HAP-1 (cell line): ENCODE data around the gene LILRB2.
"Not testable (repeated sequence)": the region's sequence is repeated elsewhere in the genome, so short reads cannot be mapped to it uniquely, and the experiment has no call there.

Source experiments
- DNase-seq, 2 experiments: peaks; one replicate each; pipeline ENCODE4 v3.0.0-alpha.2; 2016 to 2020; ENCODE audit warnings: low spot score in 2 of 2
- H3K27me3 ChIP-seq: fragments of 250-450 bp; sonication (Bioruptor Pico); 2 replicates; pipeline ENCODE4 v1.5.1; 2020; ENCODE audit warnings: low read depth, mild to moderate bottlenecking, moderate library complexity
- H3K36me3 ChIP-seq: fragments of 250-450 bp; sonication (Bioruptor Pico); replicated peaks from 2 replicates; pipeline ENCODE4 v1.5.1; 2020; ENCODE audit warnings: mild to moderate bottlenecking
- H3K4me1 ChIP-seq: fragments of 250-450 bp; sonication (Bioruptor Pico); 2 replicates; pipeline ENCODE4 v1.5.1; 2020; ENCODE audit warnings: mild to moderate bottlenecking
- H3K4me3 ChIP-seq: fragments of 250-450 bp; sonication (Bioruptor Pico); 2 replicates; pipeline ENCODE4 v1.5.1; 2020; ENCODE audit warnings: mild to moderate bottlenecking, moderate library complexity
- H3K9me3 ChIP-seq: fragments of 250-450 bp; sonication (Bioruptor Pico); 2 replicates; pipeline ENCODE4 v1.5.1; 2020; ENCODE audit warnings: mild to moderate bottlenecking, moderate library complexity
- in situ Hi-C: fragments of 300-500 bp; cut with MboI; formaldehyde crosslinking; loops from 3 replicates; pipeline ENCODE4 v1.14.3; 2020; ENCODE audit warnings: low sequenced_read_pairs, inconsistent platforms, mixed read lengths

Gene LILRB2

GRCh38 chr19:54281007-54281728, at the start of gene LILRB2:
TSS of gene LILRB2 (minus strand) at chr19:54281110. CDS start at chr19:54280496, 614 bp downstream.
- no peaks in the 10 kb centered on the region for H3K4me1 ChIP-seq
- no peaks in the 10 kb centered on the region for H3K36me3 ChIP-seq
- no peak for DNase-seq
- peaks cover 6% of the 10 kb centered on the region; the same call in 1 of the 2 replicates for H3K27me3 ChIP-seq
- in situ Hi-C loops = no loop called here
- H3K4me3 ChIP-seq = no peak within 1 kb of the TSS
- H3K9me3 ChIP-seq = no peaks in the 10 kb centered on the region

GRCh38 chr19:54329476-54330165, 48.7 kb upstream of the LILRB2 start:
- Histone ChIP-seq H3K9me3 (no peaks in the 10 kb centered on the region), H3K4me1 (no peaks in the 10 kb centered on the region), H3K4me3 (no peak overlapping the region), H3K27me3 (no peaks in the 10 kb centered on the region), H3K36me3 (no peaks in the 10 kb centered on the region)
- DNase-seq = no peak
- in situ Hi-C loops = no loop called here

GRCh38 chr19:54328781-54329180, 47.9 kb upstream of the LILRB2 start:
- H3K4me3 ChIP-seq, H3K9me3 ChIP-seq, in situ Hi-C loops, DNase-seq, H3K36me3 ChIP-seq, H3K4me1 ChIP-seq, H3K27me3 ChIP-seq: not testable (repeated sequence)

- Histone ChIP-seq H3K4me1 (peaks cover 5% of the 10 kb centered on the region), H3K27me3 (no peaks in the 10 kb centered on the region), H3K9me3 (no peaks in the 10 kb centered on the region), H3K4me3 (no peak overlapping the region), H3K36me3 (no peaks in the 10 kb centered on the region)
- no peak for DNase-seq
- in situ Hi-C loops = no loop called here
Observed at GRCh38 chr19:54325631-54326030, 44.7 kb upstream of the LILRB2 start.

GRCh38 chr19:54325194-54325621, 44.3 kb upstream of the LILRB2 start:
- in situ Hi-C loops = no loop called here
- Histone ChIP-seq H3K36me3 (no peaks in the 10 kb centered on the region), H3K27me3 (no peaks in the 10 kb centered on the region), H3K4me1 (peaks cover 5% of the 10 kb centered on the region), H3K9me3 (no peaks in the 10 kb centered on the region), H3K4me3 (no peak overlapping the region)
- peak; percentile 34 to 60 for DNase-seq

- in situ Hi-C loops = no loop called here
- Histone ChIP-seq H3K9me3 (no peaks in the 10 kb centered on the region), H3K4me3 (no peak overlapping the region), H3K4me1 (peaks cover 5% of the 10 kb centered on the region), H3K36me3 (no peaks in the 10 kb centered on the region), H3K27me3 (no peaks in the 10 kb centered on the region)
- DNase-seq = peak in 1 of 2 experiments; percentile 7
Observed at GRCh38 chr19:54324071-54324470, 43.2 kb upstream of the LILRB2 start.

- H3K27me3 ChIP-seq, H3K36me3 ChIP-seq, H3K9me3 ChIP-seq, DNase-seq, in situ Hi-C loops, H3K4me1 ChIP-seq, H3K4me3 ChIP-seq: not testable (repeated sequence)
Observed at GRCh38 chr19:54322934-54323333, 42.0 kb upstream of the LILRB2 start.

GRCh38 chr19:54322295-54322694, 41.4 kb upstream of the LILRB2 start:
- in situ Hi-C loops, H3K27me3 ChIP-seq, H3K4me3 ChIP-seq, H3K9me3 ChIP-seq, H3K36me3 ChIP-seq, DNase-seq, H3K4me1 ChIP-seq: not testable (repeated sequence)

- peaks cover 5% of the 10 kb centered on the region for H3K4me1 ChIP-seq
- DNase-seq = no peak
- H3K9me3 ChIP-seq = no peaks in the 10 kb centered on the region
- H3K27me3 ChIP-seq = no peaks in the 10 kb centered on the region
- no peak overlapping the region for H3K4me3 ChIP-seq
- no peaks in the 10 kb centered on the region for H3K36me3 ChIP-seq
- in situ Hi-C loops = no loop called here
Observed at GRCh38 chr19:54319892-54320670, 39.2 kb upstream of the LILRB2 start.

- Histone ChIP-seq H3K27me3 (no peaks in the 10 kb centered on the region), H3K4me3 (no peak overlapping the region), H3K4me1 (peaks cover 5% of the 10 kb centered on the region), H3K36me3 (no peaks in the 10 kb centered on the region), H3K9me3 (no peaks in the 10 kb centered on the region)
- no peak for DNase-seq
- in situ Hi-C loops = no loop called here
Observed at GRCh38 chr19:54319049-54319448, 38.1 kb upstream of the LILRB2 start.

- Histone ChIP-seq H3K36me3 (no peaks in the 10 kb centered on the region), H3K4me3 (no peak overlapping the region), H3K9me3 (no peaks in the 10 kb centered on the region), H3K27me3 (no peaks in the 10 kb centered on the region), H3K4me1 (no peaks in the 10 kb centered on the region)
- in situ Hi-C loops = no loop called here
- no peak for DNase-seq
Observed at GRCh38 chr19:54317965-54318240, 37.0 kb upstream of the LILRB2 start.

GRCh38 chr19:54317108-54317964, 36.4 kb upstream of the LILRB2 start:
- no peaks in the 10 kb centered on the region for H3K4me1 ChIP-seq
- DNase-seq = no peak
- H3K36me3 ChIP-seq = no peaks in the 10 kb centered on the region
- H3K4me3 ChIP-seq = no peak overlapping the region
- no peaks in the 10 kb centered on the region for H3K27me3 ChIP-seq
- in situ Hi-C loops = no loop called here
- H3K9me3 ChIP-seq = no peaks in the 10 kb centered on the region

GRCh38 chr19:54316746-54317107, 35.8 kb upstream of the LILRB2 start:
- no peaks in the 10 kb centered on the region for H3K27me3 ChIP-seq
- no peaks in the 10 kb centered on the region for H3K36me3 ChIP-seq
- in situ Hi-C loops = no loop called here
- no peaks in the 10 kb centered on the region for H3K4me1 ChIP-seq
- no peak for DNase-seq
- H3K9me3 ChIP-seq = no peaks in the 10 kb centered on the region
- H3K4me3 ChIP-seq = no peak overlapping the region
